Nephron progenitor cell (in vitro differentiated cells): ENCODE data around the gene FBXO7.

Experiments
- DNase-seq: peaks from one replicate; pipeline ENCODE4 v3.0.0; 2021
- H3K27ac Mint-ChIP-seq: 2 replicates; pipeline ENCODE4 v1.8.0; 2021; ENCODE audit warnings: mild to moderate bottlenecking, moderate library complexity, mixed read lengths
- H3K27me3 Mint-ChIP-seq: 2 replicates; pipeline ENCODE4 v1.8.0; 2021; ENCODE audit warnings: mild to moderate bottlenecking, low read depth, mixed read lengths; ENCODE audit not compliant: poor library complexity
- H3K36me3 Mint-ChIP-seq: 2 replicates; pipeline ENCODE4 v1.8.0; 2021; ENCODE audit warnings: low read depth, mixed read lengths
- H3K4me1 Mint-ChIP-seq: 2 replicates; pipeline ENCODE4 v1.8.0; 2021; ENCODE audit warnings: mixed read lengths
- H3K4me3 Mint-ChIP-seq: 2 replicates; pipeline ENCODE4 v1.8.0; 2021; ENCODE audit warnings: mild to moderate bottlenecking, moderate library complexity, mixed read lengths
- H3K9me3 Mint-ChIP-seq: 2 replicates; pipeline ENCODE4 v1.8.0; 2021; ENCODE audit warnings: mild to moderate bottlenecking, moderate library complexity, mixed read lengths
- CTCF ChIP-seq: fragments of 200-600 bp; sonication (generic); IDR thresholded peaks from 2 replicates; pipeline ENCODE4 v1.5.0; 2021; ENCODE audit warnings: antibody characterized with exemption

FBXO7 gene

DNA sequence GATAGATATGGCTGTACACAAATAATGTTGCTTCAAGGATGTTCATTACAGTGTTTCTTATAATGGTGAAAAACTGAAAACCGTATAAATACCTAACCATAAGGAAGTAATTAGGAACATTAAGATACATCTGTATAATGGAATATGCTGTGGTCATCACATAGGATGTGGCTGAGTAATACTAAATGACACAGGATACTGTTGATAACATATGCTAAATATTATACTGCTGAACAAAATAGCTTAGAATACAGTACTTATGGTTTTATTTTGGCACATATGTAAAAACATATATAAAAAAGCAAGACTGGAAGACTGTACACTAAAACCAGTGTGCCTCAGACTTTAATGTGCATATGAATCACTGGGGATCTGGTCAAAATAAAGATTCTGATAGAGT, 43.8 kb downstream of the FBXO7 start:
- DNase-seq: no peak
- Mint-ChIP-seq H3K36me3 (peaks cover 20% of the 10 kb centered on the region), H3K9me3 (peaks cover 13% of the 10 kb centered on the region), H3K4me3 (no peak overlapping the region), H3K27ac (no peak overlapping the region), H3K4me1 (no peaks in the 10 kb centered on the region), H3K27me3 (no peaks in the 10 kb centered on the region)
- no peak for TF ChIP-seq CTCF

GRCh38 chr22:32518848-32519247, 44.2 kb downstream of the FBXO7 start:
- Mint-ChIP-seq H3K4me1 (no peaks in the 10 kb centered on the region), H3K4me3 (no peak overlapping the region), H3K27ac (no peak overlapping the region), H3K27me3 (no peaks in the 10 kb centered on the region), H3K36me3 (peaks cover 20% of the 10 kb centered on the region), H3K9me3 (peaks cover 16% of the 10 kb centered on the region)
- TF ChIP-seq CTCF: no peak
- no peak for DNase-seq

DNA sequence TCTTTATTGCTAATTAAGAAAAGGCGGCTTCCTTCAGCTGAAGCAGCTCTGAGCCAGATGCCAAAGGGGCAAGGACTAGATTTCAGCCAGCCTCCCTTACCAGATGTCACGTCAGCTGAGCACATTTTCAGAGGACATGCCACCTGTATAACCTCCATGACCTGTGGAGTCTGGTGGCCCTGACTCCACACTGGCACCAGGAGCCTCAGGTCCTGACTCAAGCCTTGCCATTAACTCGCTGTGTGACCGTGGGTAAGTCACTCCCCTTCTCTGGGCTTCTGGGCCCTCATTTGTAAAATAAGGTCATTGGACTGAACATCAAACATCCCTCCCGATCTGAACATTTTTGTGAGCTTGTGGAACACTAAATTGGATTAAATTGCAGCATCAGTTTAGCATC, 46.0 kb downstream of the FBXO7 start:
- H3K9me3 Mint-ChIP-seq: peaks cover 15% of the 10 kb centered on the region
- no peaks in the 10 kb centered on the region for H3K4me1 Mint-ChIP-seq
- H3K36me3 Mint-ChIP-seq: peaks cover 20% of the 10 kb centered on the region
- H3K27me3 Mint-ChIP-seq: peaks cover 6% of the 10 kb centered on the region
- no peak for TF ChIP-seq CTCF
- H3K27ac Mint-ChIP-seq: no peak overlapping the region
- no peak for DNase-seq
- no peak overlapping the region for H3K4me3 Mint-ChIP-seq

DNA sequence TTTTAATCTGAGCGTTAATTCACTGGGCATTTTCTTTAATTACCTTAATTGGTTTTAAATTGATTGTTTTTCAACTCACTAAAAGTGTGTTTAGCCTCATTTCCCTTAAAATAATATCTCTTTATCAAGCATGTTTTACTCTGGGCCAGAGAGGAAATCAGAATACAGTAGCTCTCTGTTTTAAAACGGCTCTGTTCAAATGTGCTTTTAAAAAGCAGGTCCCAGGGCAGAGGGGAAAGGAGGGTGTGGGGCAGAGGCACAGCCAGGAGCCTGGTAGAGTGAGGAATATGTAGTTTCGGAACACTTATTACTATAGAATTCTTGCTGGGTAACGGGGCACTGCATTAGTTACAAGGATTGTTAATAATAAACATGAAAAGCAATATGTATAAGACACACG, 47.6 kb downstream of the FBXO7 start:
- no peak for TF ChIP-seq CTCF
- H3K36me3 Mint-ChIP-seq: peaks cover 12% of the 10 kb centered on the region
- peaks cover 12% of the 10 kb centered on the region for H3K9me3 Mint-ChIP-seq
- no peak overlapping the region for H3K27ac Mint-ChIP-seq
- H3K4me3 Mint-ChIP-seq: no peak overlapping the region
- no peaks in the 10 kb centered on the region for H3K4me1 Mint-ChIP-seq
- peaks cover 12% of the 10 kb centered on the region for H3K27me3 Mint-ChIP-seq
- DNase-seq: no peak

DNA sequence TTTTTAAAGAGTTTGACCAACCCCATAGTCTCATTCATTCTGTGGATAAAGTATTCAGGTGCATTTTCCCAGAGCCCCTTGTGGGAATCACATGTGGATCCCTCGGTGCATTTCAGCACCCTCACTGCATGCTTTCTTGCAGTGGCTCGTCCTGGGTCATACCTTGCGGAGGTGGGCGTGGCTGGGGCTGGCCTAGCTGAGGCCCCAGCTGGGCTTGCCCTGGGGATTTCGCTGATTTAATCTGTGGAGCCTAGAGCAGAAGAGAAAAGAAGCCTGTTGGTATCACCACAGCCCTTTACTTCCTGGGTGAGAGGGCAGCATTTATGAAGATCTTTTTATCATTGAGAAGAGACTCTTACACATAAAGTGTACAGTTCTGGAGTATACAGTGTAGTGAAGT, 53.1 kb downstream of the FBXO7 start:
- H3K4me3 Mint-ChIP-seq: no peak overlapping the region
- no peaks in the 10 kb centered on the region for H3K36me3 Mint-ChIP-seq
- peaks cover 4% of the 10 kb centered on the region for H3K9me3 Mint-ChIP-seq
- no peak overlapping the region for H3K27ac Mint-ChIP-seq
- DNase-seq: no peak
- H3K27me3 Mint-ChIP-seq: peaks cover 35% of the 10 kb centered on the region
- no peak for TF ChIP-seq CTCF
- peaks cover 32% of the 10 kb centered on the region for H3K4me1 Mint-ChIP-seq

GRCh38 chr22:32528316-32528715, 53.7 kb downstream of the FBXO7 start:
- peaks cover 32% of the 10 kb centered on the region for H3K4me1 Mint-ChIP-seq
- no peak overlapping the region for H3K27ac Mint-ChIP-seq
- no peak overlapping the region for H3K4me3 Mint-ChIP-seq

More at GRCh38 chr22:32528316-32528715, 53.7 kb downstream of the FBXO7 start:
- TF ChIP-seq CTCF: no peak
- H3K36me3 Mint-ChIP-seq: no peaks in the 10 kb centered on the region
- H3K27me3 Mint-ChIP-seq: peaks cover 39% of the 10 kb centered on the region
- no peak for DNase-seq
- H3K9me3 Mint-ChIP-seq: peaks cover 4% of the 10 kb centered on the region
